ENCODE measurements around the gene FGFRL1.

- TF ChIP-seq, protein P1, sequence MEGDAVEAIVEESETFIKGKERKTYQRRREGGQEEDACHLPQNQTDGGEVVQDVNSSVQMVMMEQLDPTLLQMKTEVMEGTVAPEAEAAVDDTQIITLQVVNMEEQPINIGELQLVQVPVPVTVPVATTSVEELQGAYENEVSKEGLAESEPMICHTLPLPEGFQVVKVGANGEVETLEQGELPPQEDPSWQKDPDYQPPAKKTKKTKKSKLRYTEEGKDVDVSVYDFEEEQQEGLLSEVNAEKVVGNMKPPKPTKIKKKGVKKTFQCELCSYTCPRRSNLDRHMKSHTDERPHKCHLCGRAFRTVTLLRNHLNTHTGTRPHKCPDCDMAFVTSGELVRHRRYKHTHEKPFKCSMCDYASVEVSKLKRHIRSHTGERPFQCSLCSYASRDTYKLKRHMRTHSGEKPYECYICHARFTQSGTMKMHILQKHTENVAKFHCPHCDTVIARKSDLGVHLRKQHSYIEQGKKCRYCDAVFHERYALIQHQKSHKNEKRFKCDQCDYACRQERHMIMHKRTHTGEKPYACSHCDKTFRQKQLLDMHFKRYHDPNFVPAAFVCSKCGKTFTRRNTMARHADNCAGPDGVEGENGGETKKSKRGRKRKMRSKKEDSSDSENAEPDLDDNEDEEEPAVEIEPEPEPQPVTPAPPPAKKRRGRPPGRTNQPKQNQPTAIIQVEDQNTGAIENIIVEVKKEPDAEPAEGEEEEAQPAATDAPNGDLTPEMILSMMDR (IDR thresholded peaks at IDR 0.05) = no peak
- TF ChIP-seq ZFX (IDR thresholded peaks at IDR 0.05; ENCODE audit: borderline replicate concordance) = no peak
These were observed 47.7 kb downstream of the FGFRL1 start for GRCh38 chr4:1058997-1059665.
